IPS-15b (cell line): Measurements from ENCODE around the gene RUNX3.

Experiments used
- H3K27me3 ChIP-seq: one replicate; pipeline ENCODE4 v1.6.1; 2013; ENCODE audit warnings: low read length; ENCODE audit not compliant: control insufficient read depth, insufficient read depth
- H3K36me3 ChIP-seq: one replicate; pipeline ENCODE4 v1.6.1; 2013; ENCODE audit warnings: low read length; ENCODE audit not compliant: control insufficient read depth, insufficient read depth
- H3K4me1 ChIP-seq: one replicate; pipeline ENCODE4 v1.6.1; 2013; ENCODE audit warnings: mild to moderate bottlenecking, low read length; ENCODE audit not compliant: control insufficient read depth, insufficient read depth
- H3K4me3 ChIP-seq: one replicate; pipeline ENCODE4 v1.5.1; 2013; ENCODE audit warnings: low read depth, low read length
- H3K9ac ChIP-seq: one replicate; pipeline ENCODE4 v1.6.1; 2013; ENCODE audit warnings: low read depth, mild to moderate bottlenecking, low read length
- H3K9me3 ChIP-seq: one replicate; pipeline ENCODE4 v1.6.1; 2013; ENCODE audit warnings: mild to moderate bottlenecking, low read length; ENCODE audit not compliant: control insufficient read depth, insufficient read depth

Gene RUNX3

DNA sequence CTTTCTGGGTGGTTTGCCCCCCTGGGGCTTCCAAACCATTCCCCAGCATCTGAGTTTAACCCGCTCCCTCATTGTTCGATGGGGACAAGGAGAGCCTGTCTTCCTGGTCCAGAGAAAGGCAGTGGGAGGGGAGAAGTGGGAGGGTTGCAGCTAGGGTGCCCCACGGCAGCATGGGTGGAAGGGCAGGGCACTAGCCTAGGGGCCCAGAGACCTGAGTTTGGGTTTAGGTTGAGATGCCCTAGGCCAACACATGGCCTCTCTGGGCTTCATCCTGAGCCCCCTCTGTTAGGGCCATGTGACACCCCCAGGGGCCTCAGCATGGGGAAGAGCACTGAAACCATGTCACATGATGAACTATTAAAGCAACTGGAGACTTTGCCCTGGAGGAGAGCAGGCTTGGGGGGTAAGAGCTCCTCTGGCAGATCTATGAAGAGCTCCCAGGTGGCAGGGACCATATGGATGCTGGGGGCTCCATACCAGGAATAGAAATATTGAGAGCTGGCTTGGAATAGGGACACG lies 9.7 kb upstream of the RUNX3 start:
- no peak overlapping the region for H3K4me3 ChIP-seq
- no peaks in the 10 kb centered on the region for H3K9me3 ChIP-seq
- H3K4me1 ChIP-seq, result peaks cover 7% of the 10 kb centered on the region
- peaks cover 9% of the 10 kb centered on the region for H3K27me3 ChIP-seq
- H3K36me3 ChIP-seq, result no peaks in the 10 kb centered on the region
- no peak overlapping the region for H3K9ac ChIP-seq

DNA sequence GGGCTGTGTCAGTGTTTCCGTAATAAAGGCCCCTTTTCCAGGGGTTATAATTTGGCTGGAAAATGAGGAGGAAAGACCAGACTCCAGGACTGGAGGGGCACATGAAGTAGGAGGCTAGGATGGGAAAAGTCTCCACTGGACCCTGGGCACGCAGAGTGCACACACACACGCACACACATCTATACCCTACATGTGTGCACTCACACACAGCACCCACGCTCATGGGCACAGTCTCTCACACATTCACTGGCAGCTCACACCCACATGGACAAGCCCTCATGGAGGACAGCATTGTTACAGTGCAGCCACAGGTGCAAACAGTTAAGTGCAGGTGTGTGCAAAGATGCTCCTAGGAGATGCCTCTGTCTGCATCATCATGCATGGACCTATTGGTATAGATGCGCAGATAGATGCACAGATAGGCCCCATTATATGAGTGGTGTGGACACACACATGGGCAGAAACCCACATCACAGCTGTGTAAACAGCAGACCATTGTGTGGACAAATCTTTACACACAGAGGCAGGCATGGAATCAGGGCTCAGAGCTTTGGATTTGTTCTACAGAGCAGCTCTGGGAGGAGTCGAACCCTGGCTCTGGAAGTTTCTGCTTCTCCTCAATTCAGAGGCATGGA lies 9.1 kb upstream of the RUNX3 start:
- Histone ChIP-seq H3K4me1 (peaks cover 11% of the 10 kb centered on the region), H3K27me3 (peaks cover 15% of the 10 kb centered on the region), H3K36me3 (no peaks in the 10 kb centered on the region), H3K9me3 (no peaks in the 10 kb centered on the region), H3K9ac (no peak overlapping the region), H3K4me3 (no peak overlapping the region)

DNA sequence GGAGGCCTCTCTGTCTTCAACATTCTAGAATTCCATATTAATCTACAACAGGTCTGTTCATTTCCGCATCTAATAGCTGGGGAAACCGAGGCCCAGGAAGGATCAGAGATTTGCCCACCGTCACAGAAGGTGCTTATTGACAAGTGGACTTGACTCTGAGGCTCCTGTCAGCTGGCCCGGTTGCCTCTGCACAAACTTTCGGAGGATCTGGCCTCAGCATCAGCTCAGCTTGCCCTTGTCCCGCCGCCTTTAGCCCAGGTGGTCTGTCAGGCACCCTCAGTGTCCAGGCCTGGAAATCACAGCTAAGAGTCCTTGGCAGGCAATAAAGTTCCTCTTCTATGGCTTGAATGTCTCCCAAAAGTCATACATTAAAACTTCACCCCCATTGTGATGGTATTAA lies 8.2 kb upstream of the RUNX3 start:
- Histone ChIP-seq H3K4me1 (peaks cover 13% of the 10 kb centered on the region), H3K9ac (no peak overlapping the region), H3K9me3 (no peaks in the 10 kb centered on the region), H3K4me3 (no peak overlapping the region), H3K27me3 (peaks cover 24% of the 10 kb centered on the region), H3K36me3 (no peaks in the 10 kb centered on the region)

DNA sequence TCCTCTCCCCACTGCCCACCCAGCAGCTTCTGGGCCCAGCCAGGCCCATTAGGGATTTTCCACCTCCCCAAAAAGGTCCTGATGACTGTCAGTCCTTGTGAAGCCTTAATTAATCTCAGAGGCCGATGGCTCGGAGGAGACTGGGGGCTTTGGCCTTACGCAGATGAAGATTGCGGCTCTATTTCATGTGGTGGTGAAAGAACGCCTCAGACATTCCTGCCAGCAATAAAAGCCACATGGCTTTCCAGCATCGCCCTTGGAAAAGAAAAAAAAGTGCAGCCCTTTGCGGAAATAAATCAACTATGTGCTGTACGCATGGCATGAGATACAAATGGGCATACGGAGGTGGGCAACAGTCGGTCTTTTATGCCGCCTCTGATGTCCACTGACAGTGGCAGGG lies 6.6 kb upstream of the RUNX3 start:
- H3K9ac ChIP-seq, result no peak overlapping the region
- H3K9me3 ChIP-seq, result no peaks in the 10 kb centered on the region
- no peaks in the 10 kb centered on the region for H3K36me3 ChIP-seq
- H3K4me1 ChIP-seq, result peaks cover 15% of the 10 kb centered on the region
- H3K27me3 ChIP-seq, result peaks cover 38% of the 10 kb centered on the region
- H3K4me3 ChIP-seq, result no peak overlapping the region

DNA sequence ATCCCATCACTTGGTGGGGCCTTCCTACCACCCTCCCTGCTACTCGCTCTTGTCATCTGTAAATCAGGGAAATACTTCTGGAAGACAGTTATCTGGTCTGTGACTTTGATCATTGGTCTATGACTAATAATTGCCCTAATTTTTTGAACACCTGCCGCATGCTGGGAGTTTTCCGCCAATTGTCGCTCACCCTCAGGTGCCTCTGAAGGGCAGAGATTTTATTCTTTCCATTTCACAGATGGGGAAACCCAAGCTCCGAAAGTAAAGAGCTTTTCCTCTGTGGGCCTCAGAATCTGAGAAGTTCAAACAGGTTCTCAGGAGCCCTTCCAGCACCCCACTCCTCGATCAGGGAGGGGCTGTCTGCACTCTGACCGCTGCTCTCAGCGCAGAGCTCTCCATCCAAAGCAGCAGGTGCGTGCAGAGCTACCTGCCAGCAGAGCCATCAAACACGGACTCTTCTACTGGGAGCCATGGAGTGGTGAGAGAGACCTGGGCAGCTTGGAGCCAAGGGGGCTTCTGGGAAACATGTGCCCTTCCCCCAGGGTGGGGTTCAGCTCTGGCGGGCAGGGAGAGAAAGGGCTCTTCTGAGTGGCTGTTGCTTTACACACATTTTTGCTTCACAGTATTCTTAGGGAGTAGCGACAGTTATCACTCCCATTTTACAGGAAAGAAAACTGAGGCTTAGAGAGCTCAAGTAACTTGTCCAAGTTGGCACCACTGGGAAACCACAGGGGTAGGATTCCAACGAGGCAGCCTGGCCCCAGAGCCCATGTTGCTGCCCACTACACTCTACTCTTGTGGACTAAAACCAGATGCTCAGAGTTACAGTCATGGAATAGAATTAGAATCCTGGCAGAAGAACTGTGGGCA lies 5.8 kb upstream of the RUNX3 start:
- Histone ChIP-seq H3K9ac (no peak overlapping the region), H3K4me3 (no peak overlapping the region), H3K4me1 (peaks cover 15% of the 10 kb centered on the region), H3K9me3 (no peaks in the 10 kb centered on the region), H3K27me3 (peaks cover 46% of the 10 kb centered on the region), H3K36me3 (no peaks in the 10 kb centered on the region)

DNA sequence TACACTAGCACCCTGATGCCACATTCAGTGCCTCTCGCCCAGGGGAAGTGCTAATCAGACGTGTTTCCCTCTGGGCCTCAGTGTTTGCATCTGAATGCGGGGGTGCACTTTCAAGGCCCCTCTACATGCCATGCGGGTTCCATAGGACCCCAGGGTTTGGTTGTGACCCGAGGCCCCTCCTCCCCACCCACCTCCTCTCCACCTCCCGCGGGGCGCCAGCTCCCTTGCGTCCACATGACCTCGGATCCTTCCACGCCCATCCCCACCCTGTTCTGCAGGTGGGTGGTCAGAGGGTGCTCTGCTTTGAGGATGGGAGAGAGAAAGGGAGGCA lies 5.1 kb upstream of the RUNX3 start:
- Histone ChIP-seq H3K9ac (no peak overlapping the region), H3K4me3 (no peak overlapping the region), H3K4me1 (peaks cover 15% of the 10 kb centered on the region), H3K9me3 (no peaks in the 10 kb centered on the region), H3K36me3 (no peaks in the 10 kb centered on the region), H3K27me3 (peaks cover 52% of the 10 kb centered on the region)

DNA sequence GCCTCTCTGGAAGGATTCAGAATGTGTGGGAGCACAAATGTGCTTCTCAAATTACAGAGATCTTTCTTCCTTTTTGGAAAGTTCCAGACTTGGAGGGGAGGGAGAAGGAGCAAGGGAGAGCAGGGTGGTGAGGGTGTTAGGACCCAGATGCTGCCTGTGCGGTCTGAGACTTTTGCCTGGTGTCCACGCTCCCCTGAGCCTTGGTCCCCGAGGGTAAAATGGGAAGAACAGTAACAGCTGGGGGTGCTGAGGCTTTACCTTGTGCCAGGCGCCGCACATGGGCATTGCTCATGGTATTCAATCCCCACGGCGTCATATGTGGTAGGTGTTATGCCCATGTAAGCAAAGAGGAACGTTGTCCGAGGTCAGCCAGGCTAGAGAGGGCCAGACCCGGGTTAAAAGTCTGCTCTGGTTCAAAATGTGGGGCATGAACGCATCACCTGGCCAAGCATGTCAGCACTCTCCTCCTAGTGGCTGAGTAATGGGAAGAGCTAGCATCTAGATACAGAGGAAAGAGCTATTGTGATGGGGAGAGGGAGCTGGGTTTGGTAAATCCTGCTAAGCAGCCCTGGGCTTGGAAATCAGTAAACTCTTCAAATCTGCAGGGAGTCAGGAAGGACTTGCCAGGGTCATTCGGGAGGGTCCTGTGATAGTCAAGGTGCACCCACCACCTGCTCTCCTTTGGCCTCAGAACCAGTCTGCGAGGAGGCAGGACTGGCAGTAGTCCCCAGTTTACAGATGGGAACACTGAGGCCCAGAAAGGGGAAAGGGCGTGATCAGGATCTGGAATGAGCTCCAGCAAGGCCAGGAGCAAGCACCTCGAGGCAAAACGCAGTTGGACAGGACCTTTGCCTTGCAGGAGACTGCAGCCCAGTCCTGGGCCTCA lies 4.5 kb upstream of the RUNX3 start:
- Histone ChIP-seq H3K36me3 (no peaks in the 10 kb centered on the region), H3K9me3 (no peaks in the 10 kb centered on the region), H3K9ac (no peak overlapping the region), H3K4me3 (peak overlapping the region; percentile 32), H3K27me3 (peaks cover 52% of the 10 kb centered on the region), H3K4me1 (peaks cover 15% of the 10 kb centered on the region)

DNA sequence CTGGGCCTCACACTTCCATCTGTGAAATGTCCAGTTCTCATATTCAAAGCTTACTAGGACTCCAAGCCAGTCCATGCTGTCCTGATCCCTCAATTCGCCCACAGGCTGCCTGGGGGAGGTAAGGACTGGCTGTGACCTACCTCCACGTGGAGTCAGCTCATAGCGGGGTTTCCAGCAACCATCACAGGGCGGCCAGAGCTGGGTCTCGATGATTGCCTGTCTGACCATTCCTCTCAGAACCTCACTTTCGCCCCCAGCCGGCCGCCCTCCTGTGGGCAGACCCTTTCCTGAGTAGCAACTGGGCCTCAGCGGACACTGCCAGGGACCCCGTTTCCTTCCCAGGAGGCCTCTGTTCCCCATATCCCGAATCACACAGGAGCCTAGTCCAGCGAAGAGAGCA lies 3.4 kb upstream of the RUNX3 start:
- Histone ChIP-seq H3K9me3 (no peaks in the 10 kb centered on the region), H3K4me3 (no peak overlapping the region), H3K4me1 (peaks cover 15% of the 10 kb centered on the region), H3K27me3 (peaks cover 62% of the 10 kb centered on the region), H3K36me3 (no peaks in the 10 kb centered on the region), H3K9ac (no peak overlapping the region)

DNA sequence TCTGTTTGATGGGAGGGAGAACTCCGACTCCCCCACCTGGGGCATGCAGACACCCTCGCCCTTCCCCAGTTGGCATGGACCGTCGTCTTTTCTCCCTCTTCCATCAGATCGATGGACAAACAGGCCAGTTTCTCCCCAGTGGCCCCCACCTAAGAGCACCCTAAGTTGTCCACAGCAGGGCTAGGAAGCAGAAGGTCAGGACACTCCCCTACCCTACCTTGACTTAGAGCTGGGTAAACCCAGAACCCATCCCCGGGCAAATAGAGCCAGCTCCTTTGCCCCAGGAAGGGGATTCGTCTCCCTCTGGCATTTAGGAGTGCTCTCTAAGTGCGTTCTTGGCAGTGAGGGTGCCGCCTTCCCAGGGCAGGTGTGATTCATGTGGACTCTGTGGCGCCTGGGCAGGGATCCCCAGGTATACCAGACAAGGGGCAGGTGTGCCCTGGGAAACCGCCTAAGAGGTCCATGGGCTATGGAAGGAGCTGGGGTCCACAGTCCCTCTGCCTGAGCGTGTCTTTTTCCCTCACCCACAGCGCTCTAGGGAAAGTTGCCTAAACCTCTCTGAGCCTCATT lies 2.7 kb upstream of the RUNX3 start:
- Histone ChIP-seq H3K9me3 (no peaks in the 10 kb centered on the region), H3K36me3 (no peaks in the 10 kb centered on the region), H3K27me3 (peaks cover 69% of the 10 kb centered on the region), H3K4me3 (peak overlapping the region; percentile 39), H3K9ac (no peak overlapping the region), H3K4me1 (peaks cover 15% of the 10 kb centered on the region)

DNA sequence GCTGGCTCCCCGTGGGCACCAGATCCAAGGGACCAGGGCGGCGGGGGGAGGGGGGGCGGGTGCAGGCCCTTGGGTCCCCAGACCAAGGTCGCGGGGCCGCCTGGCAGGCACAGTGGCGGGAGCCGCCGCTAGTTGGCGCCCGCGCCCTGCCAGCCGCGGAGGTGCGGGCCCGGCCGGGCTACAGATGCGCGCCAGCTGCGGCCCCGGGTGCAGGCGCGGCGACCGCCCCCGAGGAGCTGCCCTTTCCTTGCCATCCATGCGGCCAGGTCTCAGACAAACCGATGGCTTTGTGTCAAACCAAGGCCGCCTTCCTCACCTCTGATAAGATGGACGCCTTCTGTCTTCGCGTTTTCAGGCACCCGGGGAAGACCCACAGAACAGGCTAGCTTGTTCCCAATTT lies 2.2 kb upstream of the RUNX3 start:
- H3K4me3 ChIP-seq, result peak overlapping the region; percentile 59
- no peaks in the 10 kb centered on the region for H3K36me3 ChIP-seq
- H3K4me1 ChIP-seq, result peaks cover 16% of the 10 kb centered on the region
- H3K27me3 ChIP-seq, result peaks cover 74% of the 10 kb centered on the region
- H3K9me3 ChIP-seq, result no peaks in the 10 kb centered on the region
- no peak overlapping the region for H3K9ac ChIP-seq

DNA sequence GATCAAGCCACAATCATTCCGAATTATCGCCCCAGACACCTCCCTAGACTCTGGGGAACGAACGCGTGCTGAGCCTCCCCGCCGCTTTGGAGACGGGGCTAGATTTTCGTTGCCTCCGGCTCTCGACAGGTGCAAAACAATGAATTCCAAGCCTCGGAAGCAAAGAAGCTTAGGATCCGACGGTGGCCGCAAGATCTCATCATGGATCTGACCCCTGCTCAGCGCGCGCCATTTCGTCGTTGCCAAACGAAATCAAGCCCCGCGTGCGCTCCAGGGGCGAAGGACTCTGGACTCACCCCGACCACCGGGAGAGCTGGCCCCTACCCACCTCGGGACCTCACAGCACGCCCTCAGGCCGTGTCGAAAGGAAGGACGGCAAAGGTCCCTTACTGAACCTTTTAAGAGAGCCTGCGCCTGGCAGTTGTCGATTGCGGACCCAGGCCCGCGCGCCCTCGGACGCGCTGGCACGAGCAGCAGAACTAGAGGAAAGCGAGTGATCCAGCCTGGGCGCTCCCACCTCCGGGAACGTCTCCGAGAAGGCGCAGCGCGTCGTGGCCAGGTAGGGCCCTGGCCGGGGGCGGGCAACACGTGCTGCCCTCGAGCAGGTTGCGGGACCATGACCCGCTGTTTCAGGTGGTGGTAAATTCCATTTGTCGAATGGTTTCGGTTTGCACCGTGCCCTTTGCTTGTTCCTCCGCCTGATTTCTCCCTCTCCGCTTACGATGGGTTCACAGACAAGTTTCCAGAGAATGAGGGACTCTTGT lies 1.6 kb upstream of the RUNX3 start:
- no peaks in the 10 kb centered on the region for H3K9me3 ChIP-seq
- peak overlapping the region; percentile 59 for H3K4me3 ChIP-seq
- H3K36me3 ChIP-seq, result no peaks in the 10 kb centered on the region
- peaks cover 80% of the 10 kb centered on the region for H3K27me3 ChIP-seq
- peaks cover 22% of the 10 kb centered on the region for H3K4me1 ChIP-seq
- H3K9ac ChIP-seq, result peak overlapping the region; percentile 54
